GM19025 (cell line): ENCODE data around the gene TNNI3.

Experiments used
- ATAC-seq: cut with Tn5 transposase; IDR thresholded peaks from one replicate; pipeline ENCODE4 v1.9.1; 2021; ENCODE audit warnings: mild to moderate bottlenecking, low read depth, moderate library complexity; ENCODE audit not compliant: unreplicated experiment

TNNI3 gene

GRCh38 chr19:55149078-55150003 is 8.2 kb downstream of the TNNI3 start, which contains the start of gene TNNT1:
Gene TNNT1 (minus strand): TSS chr19:55149206. CDS start chr19:55147157, 2,049 bp downstream.
- ATAC-seq: no peak

- no peak for ATAC-seq
These were observed 9.8 kb downstream of the TNNI3 start for GRCh38 chr19:55147545-55148251.

GRCh38 chr19:55146705-55147273 is 10.7 kb downstream of the TNNI3 start:
- ATAC-seq: no peak

GRCh38 chr19:55146078-55146704 is 11.3 kb downstream of the TNNI3 start:
- no peak for ATAC-seq

- no peak for ATAC-seq
These were observed 12.3 kb downstream of the TNNI3 start for GRCh38 chr19:55145232-55145631.

- no peak for ATAC-seq
These were observed 15.8 kb downstream of the TNNI3 start for GRCh38 chr19:55141696-55142095.

GRCh38 chr19:55137915-55138314 is 19.6 kb downstream of the TNNI3 start:
- ATAC-seq: no peak

GRCh38 chr19:55136399-55137102 is 21.0 kb downstream of the TNNI3 start:
- ATAC-seq: no peak

- no peak for ATAC-seq
These were observed 22.8 kb downstream of the TNNI3 start for GRCh38 chr19:55134736-55135135.

- no peak for ATAC-seq
These were observed 23.7 kb downstream of the TNNI3 start for GRCh38 chr19:55133639-55134444.

GRCh38 chr19:55132453-55133129 is 24.9 kb downstream of the TNNI3 start:
- no peak for ATAC-seq

- no peak for ATAC-seq
These were observed 26.1 kb downstream of the TNNI3 start for GRCh38 chr19:55131421-55131820.

- no peak for ATAC-seq
These were observed 38.5 kb downstream of the TNNI3 start for GRCh38 chr19:55119053-55119452.

- no peak for ATAC-seq
These were observed 39.0 kb downstream of the TNNI3 start for GRCh38 chr19:55118401-55118991.

GRCh38 chr19:55117663-55118391 is 39.7 kb downstream of the TNNI3 start:
- peak; percentile 86 for ATAC-seq

- peak; percentile 16 for ATAC-seq
These were observed 40.5 kb downstream of the TNNI3 start, which contains the start of gene PPP1R12C for GRCh38 chr19:55116859-55117662. Gene PPP1R12C (minus strand): TSS chr19:55117637. CDS start chr19:55117543, 94 bp downstream.
